NCI-H524 (cell line): ENCODE data around the gene CFAP45.
A peak's percentile ranks its signal among the peaks of the same experiment; 100 is the strongest.
"Not testable (repeated sequence)": the region's sequence is repeated elsewhere in the genome, so short reads cannot be mapped to it uniquely, and the experiment has no call there.

Experiments
- DNase-seq, 2 experiments: peaks; one replicate each; lab custom pipeline; 2025; lab: John Stamatoyannopoulos, UW

Gene CFAP45

DNA sequence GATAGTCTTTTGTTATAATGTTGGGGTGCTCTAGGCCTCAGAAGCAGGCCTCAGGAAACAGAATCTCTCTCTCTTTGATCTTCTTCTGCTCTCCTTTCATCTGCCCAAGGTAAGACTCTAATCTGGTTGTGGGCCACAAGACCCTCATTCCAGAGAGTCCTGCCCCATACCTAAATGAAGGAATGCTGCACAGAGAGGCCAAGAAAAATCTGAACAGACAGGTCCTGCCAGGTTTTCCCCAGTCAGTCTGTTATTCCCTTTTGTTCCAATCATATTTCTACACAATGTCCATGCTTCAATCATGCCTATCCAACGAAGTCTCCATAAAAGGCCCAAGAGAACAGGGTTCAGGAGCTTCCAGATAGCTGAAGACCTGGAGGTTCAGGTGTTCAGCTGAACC, 7.0 kb upstream of the CFAP45 start:
- no peak for DNase-seq

DNA sequence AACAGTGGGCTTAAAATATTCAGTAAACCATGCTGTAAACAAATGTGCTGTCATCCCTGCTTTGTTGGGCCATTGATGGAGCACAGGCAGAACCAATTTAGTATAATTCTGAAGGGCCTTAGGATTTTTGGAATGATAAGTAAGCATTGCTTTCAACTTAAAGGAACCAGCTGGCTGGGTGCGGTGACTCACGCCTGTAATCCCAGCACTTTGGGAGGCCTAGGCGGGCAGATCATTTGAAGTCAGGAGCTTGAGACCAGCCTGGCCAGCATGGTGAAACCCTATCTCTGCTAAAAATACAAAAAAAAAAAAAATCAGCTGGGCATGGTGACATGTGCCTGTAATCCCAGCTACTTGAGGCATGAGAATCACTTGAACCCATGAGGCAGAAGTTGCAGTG, 4.1 kb upstream of the CFAP45 start:
- DNase-seq, result not testable (repeated sequence)

DNA sequence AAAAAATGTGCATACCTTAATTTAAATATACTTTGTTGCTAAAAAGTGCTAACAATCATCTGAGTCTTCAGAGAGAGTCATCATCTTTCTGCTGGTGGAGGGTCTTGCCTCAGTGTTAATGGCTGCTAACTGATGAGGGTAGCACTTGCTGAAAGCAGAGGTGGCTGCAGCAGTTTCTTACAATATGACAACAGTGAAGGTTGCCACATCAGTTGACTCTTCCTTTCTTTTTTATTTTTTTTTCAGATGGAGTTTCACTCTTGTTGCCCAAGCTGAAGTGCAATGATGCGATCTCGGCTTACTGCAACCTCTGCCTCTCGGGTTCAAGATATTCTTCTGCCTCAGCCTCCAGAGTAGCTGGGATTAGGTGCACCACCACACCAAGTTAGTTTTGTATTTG, 2.6 kb upstream of the CFAP45 start:
- DNase-seq, result no peak

DNA sequence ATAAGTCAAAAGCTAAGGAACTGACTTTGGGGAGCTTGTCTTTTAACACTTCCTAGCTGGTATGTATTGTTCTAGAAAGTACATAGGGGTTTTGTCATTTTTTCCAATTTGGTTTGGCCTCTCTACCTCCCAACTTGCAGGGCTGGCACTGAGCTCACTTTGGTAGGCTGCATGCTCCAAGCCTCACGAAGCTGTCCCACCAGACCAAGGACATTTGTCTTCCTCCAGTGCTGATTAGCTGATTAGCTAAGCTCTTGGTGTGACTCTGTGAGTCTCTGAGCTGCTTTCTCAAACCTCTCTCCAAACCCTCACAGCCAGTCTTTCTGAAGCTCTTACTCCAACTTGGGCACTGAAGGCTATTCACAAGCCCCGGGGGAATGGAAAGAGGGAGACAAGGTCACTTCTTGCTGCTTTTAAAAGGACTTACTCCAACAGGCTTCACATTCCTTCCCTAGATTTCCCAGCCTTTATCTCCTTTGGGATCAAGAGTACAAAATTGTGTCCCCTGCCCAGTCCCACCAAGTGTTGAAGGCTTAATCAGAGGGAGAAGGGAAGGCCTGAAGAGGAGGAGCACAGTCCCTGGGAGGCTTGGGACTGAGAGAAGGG, 893 bp upstream of the CFAP45 start:
- no peak for DNase-seq

DNA sequence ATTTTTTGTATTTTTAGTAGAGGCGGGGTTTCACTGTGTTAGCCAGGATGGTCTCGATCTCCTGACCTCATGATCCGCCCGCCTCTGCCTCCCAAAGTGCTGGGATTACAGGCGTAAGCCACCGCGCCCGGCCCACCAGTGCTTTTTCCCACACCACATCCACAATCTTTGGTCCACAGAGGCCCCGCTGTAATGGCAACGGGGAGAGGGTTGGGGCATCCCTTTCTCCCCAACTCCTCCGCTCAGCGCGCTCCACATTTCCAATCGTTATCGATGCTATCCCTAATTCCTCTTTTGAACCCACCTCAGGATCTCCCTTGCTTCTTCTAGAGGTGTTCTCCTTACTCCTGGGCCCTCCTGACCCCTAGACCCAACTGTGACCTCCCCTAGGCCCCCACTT, 331 bp downstream of the CFAP45 start:
- DNase-seq, result not testable (repeated sequence)

DNA sequence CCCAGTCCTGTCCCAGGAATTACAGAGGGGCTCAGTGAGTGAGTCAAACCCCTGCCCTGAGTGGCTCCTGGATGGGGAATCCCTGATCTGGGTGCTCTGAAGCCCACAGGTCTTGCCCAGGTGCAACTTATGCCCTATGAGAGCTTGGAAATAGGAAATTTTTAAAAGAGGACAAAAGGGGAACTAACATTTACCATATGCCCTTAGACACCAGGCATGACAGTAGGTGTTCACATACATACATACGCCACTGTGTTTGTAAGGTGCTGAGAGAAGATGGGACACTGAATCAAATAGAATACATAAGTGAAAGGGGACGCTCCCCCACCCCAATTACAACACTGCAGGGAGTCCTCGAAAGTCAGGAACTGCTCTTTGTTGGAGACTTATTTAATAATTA, 1.4 kb downstream of the CFAP45 start:
- no peak for DNase-seq

DNA sequence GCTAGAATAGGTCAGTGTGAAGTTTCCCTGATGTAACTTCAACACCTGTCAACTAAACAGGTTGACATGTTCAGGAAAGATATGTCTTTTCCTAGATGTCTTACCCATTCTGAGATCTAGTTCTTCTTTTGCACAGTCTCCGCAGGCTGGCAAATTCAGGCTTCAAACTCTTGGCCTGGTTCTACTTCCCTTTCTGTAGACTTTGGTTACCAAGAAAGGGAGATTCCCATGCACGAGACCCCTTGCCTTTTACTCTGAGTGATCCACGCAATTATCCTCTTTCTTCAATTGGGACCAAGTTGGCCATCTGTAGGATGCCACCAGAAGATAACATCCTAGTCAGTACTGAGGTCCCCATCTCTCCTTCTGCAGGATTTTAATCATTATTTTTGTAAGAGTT, 2.0 kb downstream of the CFAP45 start:
- DNase-seq, result no peak

DNA sequence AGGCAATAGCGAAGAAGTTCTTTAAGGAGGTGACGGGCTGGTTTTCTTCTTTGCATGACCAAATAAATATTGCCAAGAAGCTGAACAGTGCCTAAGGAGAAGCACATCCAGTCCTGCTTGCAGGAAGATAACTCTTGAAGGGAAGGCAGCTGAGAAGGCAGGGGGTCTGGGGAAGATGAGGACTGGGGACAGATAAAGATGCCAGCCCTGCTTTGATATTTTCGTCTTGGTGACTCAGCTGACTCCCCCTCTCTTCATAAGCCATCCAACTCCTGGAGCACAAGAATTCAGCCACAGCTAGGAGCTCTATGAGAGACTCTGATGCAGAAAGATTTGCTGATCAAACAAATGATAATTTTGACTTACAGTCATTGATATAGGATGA, 3.4 kb downstream of the CFAP45 start:
- DNase-seq, result no peak

DNA sequence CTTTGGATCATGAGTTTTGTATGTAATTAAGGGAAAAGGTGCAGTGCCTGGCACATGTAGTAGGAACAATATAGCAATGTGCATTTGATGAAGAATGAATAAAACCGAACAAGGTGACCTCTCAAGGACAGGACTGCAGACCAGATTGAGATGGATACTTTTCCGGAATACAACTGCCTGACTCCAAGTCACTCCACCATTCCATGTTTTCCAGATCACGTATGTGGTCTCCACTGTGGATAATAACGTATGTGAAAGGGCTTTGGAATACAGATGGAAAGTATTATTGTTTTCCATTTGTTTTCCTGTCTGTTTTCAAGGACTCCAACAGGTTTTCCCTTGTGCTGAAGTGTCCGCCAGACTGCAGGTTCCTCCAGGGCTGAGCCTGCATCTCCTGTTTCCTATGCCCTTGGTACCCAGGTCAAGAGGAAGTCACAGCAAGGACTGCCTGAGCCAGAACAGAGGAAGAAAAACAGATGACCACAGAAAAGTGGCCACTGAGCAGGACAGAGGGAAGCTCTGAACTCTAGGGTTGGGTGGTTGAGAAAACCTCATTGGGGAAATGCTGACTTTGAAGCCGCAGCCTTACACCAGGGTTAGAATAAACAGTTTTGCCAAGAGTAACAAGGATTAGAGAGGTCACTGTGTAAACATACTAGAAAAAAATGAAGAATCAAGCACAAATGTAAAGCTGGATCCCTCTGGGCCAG, 4.0 kb downstream of the CFAP45 start:
- no peak for DNase-seq

DNA sequence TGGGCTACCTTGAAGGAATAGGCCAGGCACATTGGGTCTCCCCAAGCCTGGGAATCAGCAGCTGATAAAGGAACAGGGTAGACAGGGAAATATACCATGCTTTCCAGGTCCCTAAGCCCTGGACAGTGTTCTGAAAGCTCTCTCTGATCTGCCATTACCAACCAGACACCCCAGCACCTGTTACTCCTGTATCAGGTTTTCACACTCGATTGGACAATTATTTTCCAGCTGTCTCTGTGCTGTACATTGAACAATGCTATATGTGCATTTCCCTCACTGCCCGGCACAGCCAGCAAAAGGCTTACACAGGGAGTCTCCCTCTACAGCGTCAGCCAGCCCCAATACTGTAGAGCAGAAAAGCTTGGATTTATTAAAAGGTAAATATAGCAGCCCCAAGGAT, 4.7 kb downstream of the CFAP45 start:
- peak in 1 of 2 experiments; percentile 28 for DNase-seq

DNA sequence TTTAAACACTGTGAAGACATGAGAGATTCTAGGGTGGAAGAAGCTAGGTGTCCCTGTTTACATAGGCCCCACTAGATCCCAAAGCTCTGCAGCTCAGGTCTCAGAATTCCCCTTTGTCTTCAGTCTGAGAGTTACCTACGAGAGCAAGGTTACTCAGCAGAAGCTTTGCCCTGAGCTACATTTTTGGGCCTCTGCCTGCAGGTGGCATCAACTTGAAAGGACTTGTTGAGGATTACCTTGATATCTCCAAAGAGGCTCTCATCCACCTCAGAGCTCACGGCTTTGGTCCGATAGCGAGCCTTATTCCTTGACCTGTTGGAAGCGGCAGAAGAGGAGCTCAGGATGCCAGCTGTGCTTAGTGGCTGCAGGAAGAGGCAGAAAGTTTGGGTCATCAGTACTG, 7.0 kb downstream of the CFAP45 start:
- peak in 1 of 2 experiments; percentile 39 for DNase-seq

DNA sequence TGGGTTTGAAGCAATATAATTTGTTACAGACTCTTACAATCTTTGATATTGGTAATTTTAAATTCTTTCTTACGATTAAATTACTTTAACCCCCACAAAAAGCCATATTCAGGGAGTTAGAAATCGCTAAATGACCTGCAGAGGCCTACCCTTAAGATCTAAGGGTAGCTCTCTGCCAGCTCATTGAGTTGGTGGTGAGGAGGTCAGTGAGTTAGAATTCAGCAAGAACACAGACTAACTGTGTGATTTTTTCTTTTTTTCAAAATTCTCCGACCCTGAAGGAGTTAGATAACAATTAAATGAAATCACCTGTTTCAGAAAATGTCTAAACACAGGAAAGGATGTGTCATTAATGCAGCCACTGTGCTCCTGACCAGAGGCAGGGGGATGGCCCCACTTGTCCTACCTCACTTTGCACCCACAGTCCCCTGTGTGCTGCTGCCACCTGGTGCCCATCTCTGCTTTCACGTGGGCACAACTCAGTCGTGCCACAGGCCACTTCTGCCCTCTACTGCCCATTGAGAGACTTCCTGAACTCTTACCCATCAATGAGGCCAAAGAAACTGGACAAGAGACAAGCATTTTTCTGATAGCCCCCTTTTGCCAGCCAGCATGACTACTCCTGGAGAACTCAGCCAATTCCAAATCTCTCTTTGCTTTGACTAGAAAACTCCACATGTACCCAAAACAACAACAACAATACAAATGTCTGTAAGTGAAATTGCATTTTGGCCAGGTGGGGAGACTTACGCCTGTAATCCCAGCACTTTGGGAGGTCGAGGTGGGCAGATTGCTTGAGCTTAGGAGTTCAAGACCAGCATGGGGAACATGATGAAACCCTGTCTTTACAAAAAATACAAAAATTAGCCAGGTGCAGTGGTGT, 8.4 kb downstream of the CFAP45 start:
- DNase-seq, result peak; percentile 54 to 85

DNA sequence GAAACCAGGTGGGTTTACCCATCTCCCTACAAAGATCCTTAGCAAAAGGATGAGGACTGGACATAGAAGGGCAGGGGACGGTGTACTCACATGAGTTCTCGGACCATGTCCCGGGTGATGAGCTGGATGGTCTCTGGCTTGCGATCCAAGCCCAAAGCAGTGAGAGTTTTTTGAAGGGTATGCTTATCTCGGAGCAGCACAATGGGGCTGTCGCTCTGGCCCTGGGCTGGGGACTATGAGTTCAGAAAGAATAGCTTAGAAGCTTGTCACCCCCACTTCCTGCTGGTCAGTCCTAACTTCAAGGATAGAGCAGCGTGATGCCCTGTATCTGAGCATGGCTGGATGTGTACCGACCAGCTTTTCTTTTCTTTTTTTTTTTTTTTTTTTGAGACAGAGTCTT, 9.6 kb downstream of the CFAP45 start:
- DNase-seq, result no peak

DNA sequence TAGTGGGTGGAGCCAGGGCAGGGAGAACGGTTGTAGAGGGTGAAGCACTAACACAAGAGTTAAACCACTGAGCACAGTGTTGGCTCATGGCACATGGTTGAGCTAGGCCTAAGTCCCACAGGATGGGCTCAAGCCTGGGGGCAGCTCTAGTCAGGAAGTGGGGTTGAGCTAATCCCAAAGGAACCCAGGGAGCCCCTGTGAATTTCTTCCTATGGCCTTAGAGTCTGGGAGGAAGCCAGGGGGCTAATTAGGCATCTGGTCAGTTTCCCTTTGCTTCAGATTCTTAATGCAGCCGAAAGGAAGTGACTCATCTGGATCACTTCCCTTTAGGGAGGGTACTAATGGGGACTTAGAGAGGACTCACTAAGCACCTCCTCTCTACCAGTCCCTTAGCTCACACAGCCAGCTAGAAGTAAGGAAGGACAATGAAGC, 10.1 kb downstream of the CFAP45 start:
- peak in 1 of 2 experiments; percentile 5 for DNase-seq

DNA sequence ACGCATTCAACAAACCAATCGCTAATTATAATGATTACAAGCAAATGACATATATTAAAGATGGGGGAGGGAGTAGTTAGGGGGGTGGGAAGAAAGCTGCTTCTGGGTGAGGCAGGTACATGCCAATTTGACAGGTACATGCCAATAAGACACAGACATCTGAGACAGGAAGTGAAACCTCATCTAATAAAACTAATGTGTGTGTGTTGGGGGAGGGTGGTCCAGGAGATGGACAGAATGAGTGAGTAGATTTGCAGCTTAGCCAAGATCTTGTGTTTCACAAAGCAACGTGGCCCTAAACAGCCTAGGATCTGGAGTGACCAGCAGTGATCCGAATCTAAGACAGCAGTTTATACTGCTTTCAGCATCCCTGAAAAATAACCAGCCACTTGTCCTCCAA, 10.8 kb downstream of the CFAP45 start:
- DNase-seq, result no peak

DNA sequence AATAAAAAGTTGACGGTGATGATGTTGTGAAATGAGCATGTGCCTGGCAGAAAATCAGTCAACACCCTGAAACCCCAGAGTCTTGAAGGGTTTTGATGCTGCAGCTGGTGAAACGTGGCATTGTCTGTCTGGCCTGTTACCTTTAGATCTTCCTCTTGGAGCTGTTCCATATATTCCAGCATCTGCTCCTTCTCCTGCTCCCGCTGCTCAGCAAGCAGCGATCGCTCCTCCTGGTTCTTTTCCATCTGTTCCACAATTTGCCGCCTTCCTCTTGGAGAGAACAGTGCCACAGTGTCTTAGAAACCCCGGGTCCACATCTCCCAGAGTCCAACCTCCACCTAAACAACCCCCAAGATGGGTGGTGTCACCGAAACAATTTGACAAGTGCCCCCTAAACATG, 15.7 kb downstream of the CFAP45 start:
- DNase-seq, result peak in 1 of 2 experiments; percentile 66

DNA sequence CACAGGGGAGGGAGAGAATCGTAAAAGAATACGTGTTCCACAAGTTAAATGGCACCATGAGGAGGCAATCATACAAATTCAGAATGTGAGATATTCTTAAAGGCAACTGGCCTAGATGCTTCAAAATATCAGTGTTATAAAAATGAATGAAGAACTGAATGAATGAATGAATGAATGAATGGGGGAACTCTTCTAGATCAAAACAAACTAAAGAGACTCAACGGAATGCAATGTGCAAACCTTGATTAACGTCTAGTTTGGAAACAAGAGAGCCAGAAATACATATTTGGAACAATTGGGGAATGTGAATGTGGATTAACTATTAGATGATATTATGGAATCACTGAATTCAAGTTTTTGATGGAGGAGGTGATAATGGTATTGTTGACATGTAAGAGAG, 16.8 kb downstream of the CFAP45 start:
- DNase-seq, result no peak

DNA sequence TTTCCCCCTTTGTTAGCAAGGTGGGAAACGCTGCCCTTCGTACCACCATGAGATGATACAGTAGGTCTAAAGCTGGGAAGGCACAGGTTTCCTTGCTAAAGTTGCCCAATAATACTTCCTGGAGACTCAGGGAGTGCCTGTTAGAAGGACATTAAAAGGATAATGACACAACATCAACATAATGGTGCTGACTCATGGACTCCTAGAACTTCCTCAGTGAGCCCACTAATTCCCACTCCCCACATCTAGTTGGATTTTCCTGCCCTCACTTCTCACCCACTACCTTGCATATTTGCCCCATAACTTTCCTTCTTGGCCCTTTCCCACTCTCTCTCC, 17.5 kb downstream of the CFAP45 start:
- no peak for DNase-seq

DNA sequence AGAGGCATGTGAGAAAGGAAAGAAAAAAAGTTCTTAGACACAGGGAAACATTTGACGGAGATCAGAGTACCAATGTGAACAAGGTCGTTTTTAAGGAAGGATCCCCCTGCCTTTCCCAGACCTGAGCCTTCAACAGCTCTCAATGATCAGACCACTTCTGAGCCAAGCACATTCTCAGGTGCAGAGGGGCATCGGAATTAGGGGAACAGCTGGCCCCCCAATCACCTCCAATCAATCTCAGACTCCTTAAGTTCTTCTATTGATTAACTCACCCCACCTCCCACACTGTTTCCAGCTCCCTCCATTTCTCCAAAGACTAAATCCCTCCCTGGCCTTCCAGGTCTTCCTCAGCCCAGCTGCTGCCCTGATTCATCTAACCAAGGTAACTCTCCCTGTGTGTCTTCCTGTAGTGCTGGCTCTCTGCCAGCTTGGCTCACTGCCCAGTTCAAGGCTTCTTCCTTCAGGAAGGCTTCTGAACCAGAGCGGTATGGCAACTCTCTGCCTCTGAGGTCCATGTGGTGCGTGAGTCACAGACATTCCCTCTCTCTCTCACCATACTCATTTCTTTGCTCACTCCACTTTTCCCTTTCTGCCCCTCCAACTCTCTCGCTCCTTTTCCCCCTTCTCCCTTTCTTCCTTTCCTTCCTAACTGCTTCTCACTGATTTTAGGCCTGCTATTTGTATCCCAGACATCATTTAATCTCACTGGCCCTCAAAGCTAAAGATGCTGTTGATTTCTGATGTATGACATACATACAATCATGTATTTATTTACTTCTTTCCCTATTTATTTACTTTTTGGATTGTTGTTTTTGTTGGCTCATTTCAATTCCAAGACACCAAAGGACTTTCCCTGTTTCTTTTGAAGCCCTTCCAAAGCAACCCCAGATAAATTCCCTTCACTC, 18.1 kb downstream of the CFAP45 start:
- DNase-seq, result peak; percentile 49 to 94

DNA sequence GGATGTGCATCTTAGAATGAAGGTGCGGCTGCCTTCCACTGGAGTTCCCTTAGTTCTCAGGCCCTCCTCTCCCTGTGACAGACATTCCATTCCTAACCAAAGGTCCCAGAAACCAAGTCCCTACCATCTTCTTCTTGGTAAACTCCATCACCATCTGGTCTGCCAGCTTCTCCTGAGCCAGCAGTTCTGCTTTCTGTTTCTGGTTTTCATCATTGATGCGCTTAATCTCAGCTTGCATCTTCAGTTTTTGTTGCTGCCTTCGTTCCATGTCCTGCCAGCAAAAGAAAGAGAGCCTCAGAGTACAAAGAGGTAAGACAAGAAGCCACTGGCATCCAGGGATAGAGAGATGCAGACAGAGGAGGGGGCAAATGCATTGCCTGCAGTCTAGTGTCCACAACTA, 19.5 kb downstream of the CFAP45 start:
- DNase-seq, result no peak

DNA sequence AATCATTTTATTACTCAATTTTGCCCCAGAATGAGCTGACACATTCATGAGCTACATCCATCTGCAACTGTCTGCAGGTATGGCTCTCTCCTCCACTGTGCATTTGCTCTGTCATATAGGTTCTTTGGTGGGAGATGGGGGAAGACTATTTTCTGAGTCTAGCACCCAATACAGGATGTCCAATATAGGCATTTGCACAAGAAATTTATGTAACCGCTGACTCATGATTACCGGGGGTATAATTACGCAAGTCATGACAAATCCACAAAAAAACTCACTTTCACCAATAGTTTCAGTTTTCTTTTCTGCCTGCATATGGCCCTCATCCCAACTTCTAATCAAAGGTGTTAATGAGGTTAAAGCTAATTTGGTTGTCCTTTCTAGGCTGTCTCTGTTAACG, 20.0 kb downstream of the CFAP45 start:
- no peak for DNase-seq

DNA sequence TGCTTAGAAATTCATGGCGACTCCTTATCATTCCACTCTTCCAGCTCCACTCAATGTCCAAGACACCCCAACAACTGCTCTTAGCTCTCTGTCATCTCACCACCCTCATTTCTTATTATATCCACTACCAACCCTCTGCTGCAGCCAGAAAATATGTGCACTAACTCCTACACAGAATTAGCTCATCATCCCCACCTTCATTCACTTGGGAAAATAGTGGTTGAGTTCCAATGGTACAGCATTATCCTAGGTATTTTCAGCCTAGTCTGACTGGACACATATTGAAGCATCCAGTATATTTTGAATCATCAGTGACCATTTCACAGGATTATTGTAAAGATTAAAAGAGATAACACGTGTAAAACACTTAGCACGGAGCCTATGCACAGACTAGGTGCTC, 20.8 kb downstream of the CFAP45 start:
- DNase-seq, result no peak
